HepG2 (cell line): ENCODE data around the gene CDH1. TPM values are rescaled to one million over a fixed set of nuclear protein-coding genes. Genes with fewer than 3 reads are reported as not detected.

ENCODE experiments used
- JUN ChIP-seq: sonication (generic); formaldehyde crosslinking; IDR thresholded peaks from 2 replicates; pipeline ENCODE4 v1.4.0; 2020; ENCODE audit warnings: mild to moderate bottlenecking, missing genetic modification reagents
- JUND ChIP-seq: sonication (generic); formaldehyde crosslinking; IDR thresholded peaks from 2 replicates; pipeline ENCODE4 v1.8.0; 2022; ENCODE audit warnings: mild to moderate bottlenecking, missing genetic modification reagents
- KMT2A ChIP-seq: sonication (generic); formaldehyde crosslinking; IDR thresholded peaks from 2 replicates; pipeline ENCODE4 v1.4.0; 2020; ENCODE audit warnings: missing genetic modification reagents
- MIXL1 ChIP-seq: IDR thresholded peaks from 2 replicates; pipeline ENCODE4 v1.6.1; 2016
- MTA1 ChIP-seq: sonication (generic); formaldehyde crosslinking; IDR thresholded peaks from 2 replicates; pipeline ENCODE4 v1.4.0; 2020; ENCODE audit warnings: missing genetic modification reagents, mild to moderate bottlenecking, borderline replicate concordance
- NFAT5 ChIP-seq: sonication (generic); formaldehyde crosslinking; IDR thresholded peaks from 2 replicates; pipeline ENCODE4 v1.4.0; 2020; ENCODE audit warnings: missing genetic modification reagents
- SIX1 ChIP-seq: sonication (generic); formaldehyde crosslinking; IDR thresholded peaks from 2 replicates; pipeline ENCODE4 v1.4.0; 2020; ENCODE audit warnings: missing genetic modification reagents, borderline replicate concordance
- SMAD1 ChIP-seq: sonication (generic); formaldehyde crosslinking; IDR thresholded peaks from 2 replicates; pipeline ENCODE4 v1.4.0; 2020; ENCODE audit warnings: missing genetic modification reagents, low read depth, mild to moderate bottlenecking, borderline replicate concordance
- SMARCE1 ChIP-seq: fragments of 450-650 bp; IDR thresholded peaks from 2 replicates; pipeline ENCODE4 v1.6.1; 2017; ENCODE audit warnings: borderline replicate concordance
- SNAPC5 ChIP-seq: sonication (generic); formaldehyde crosslinking; IDR thresholded peaks from 2 replicates; pipeline ENCODE4 v1.8.1; 2023; ENCODE audit warnings: mild to moderate bottlenecking, missing genetic modification reagents, borderline replicate concordance
- STAT5B ChIP-seq: sonication (generic); formaldehyde crosslinking; IDR thresholded peaks from 2 replicates; pipeline ENCODE4 v1.4.0; 2020; ENCODE audit warnings: missing genetic modification reagents
- XBP1 ChIP-seq: sonication (generic); formaldehyde crosslinking; IDR thresholded peaks from 2 replicates; pipeline ENCODE4 v1.5.0; 2020; ENCODE audit warnings: missing genetic modification reagents
- ZBTB21 ChIP-seq: sonication (generic); formaldehyde crosslinking; IDR thresholded peaks from 2 replicates; pipeline ENCODE4 v1.4.0; 2020; ENCODE audit warnings: missing genetic modification reagents
- ZBTB25 ChIP-seq: IDR thresholded peaks from 2 replicates; pipeline ENCODE4 v1.6.1; 2018; ENCODE audit warnings: missing genetic modification reagents
- ZC3H13 ChIP-seq: sonication (generic); formaldehyde crosslinking; IDR thresholded peaks from 2 replicates; pipeline ENCODE4 v1.8.1; 2023; ENCODE audit warnings: mild to moderate bottlenecking, missing genetic modification reagents, moderate library complexity
- ZFX ChIP-seq: sonication (generic); formaldehyde crosslinking; IDR thresholded peaks from 2 replicates; pipeline ENCODE4 v1.4.0; 2020; ENCODE audit warnings: mild to moderate bottlenecking, low read depth, missing genetic modification reagents, moderate library complexity
- ZFYVE20 ChIP-seq: sonication (generic); formaldehyde crosslinking; IDR thresholded peaks from 2 replicates; pipeline ENCODE4 v1.8.0; 2023; ENCODE audit warnings: low read depth, mild to moderate bottlenecking, moderate library complexity, missing genetic modification reagents, borderline replicate concordance
- ZKSCAN8 ChIP-seq: IDR thresholded peaks from 2 replicates; pipeline ENCODE4 v1.6.1; 2016; ENCODE audit warnings: borderline replicate concordance, missing genetic modification reagents, missing compliant biosample characterization
- ZNF234 ChIP-seq: sonication (generic); formaldehyde crosslinking; conservative IDR thresholded peaks from 2 replicates; pipeline ENCODE4 v1.5.1; 2020; ENCODE audit warnings: mild to moderate bottlenecking, missing genetic modification reagents
- ZNF468 ChIP-seq: sonication (generic); formaldehyde crosslinking; IDR thresholded peaks from 2 replicates; pipeline ENCODE4 v1.8.0; 2022; ENCODE audit warnings: mild to moderate bottlenecking, moderate library complexity, missing genetic modification reagents
- ZNF691 ChIP-seq: sonication (generic); formaldehyde crosslinking; IDR thresholded peaks from 2 replicates; pipeline ENCODE4 v1.4.0; 2020; ENCODE audit warnings: missing genetic modification reagents, low read depth, mild to moderate bottlenecking, borderline replicate concordance
- ZSCAN22 ChIP-seq: sonication (generic); formaldehyde crosslinking; IDR thresholded peaks from 2 replicates; pipeline ENCODE4 v1.4.0; 2020; ENCODE audit warnings: mild to moderate bottlenecking, missing genetic modification reagents
- polyA plus RNA-seq, 8 experiments: library from polyadenylated mRNA; depleted of rRNA in 3 of 8; stranded (reverse) in 7 of 8; unstranded in 1 of 8; fragments of >200 nt; fragmentation: Illumina TruSeq in 4 of 8; extraction: Trizol in 4 of 8; gene quantifications; 2 replicates each; pipeline versions ENCODE4 v1.2.1 to v1.2.3, GENCODE V29; 2011 to 2016; ENCODE audit warnings: low read depth in 4 of 8, missing spikeins in 1 of 8, mixed read lengths in 1 of 8; ENCODE audit not compliant: insufficient read depth in 1 of 8
- total RNA-seq, 5 experiments: library from RNA; depleted of rRNA; stranded (reverse); fragments of >200 nt; fragmentation: Illumina TruSeq; extraction: Trizol; gene quantifications; 2 replicates each; pipeline ENCODE4 v1.2.3, GENCODE V29; 2016; ENCODE audit warnings: low read depth in 1 of 5

The CDH1 gene
- total and polyA plus RNA-seq, 2 of the 13 experiments (the other 11 are each of a cell fraction or from before 2014, with no cell fraction given), result 0.95 to 9.8 TPM

GRCh38 chr16:68873635-68874471 is 136.8 kb downstream of the CDH1 start (continued):
- TF ChIP-seq ZFYVE20 (CRISPR knock-in tag), result no peak
- no peak for TF ChIP-seq STAT5B
- no peak for TF ChIP-seq JUND
- no peak for TF ChIP-seq ZNF468
- TF ChIP-seq MIXL1, result peak; percentile 56; the same call in 1 of the 2 replicates
- no peak for TF ChIP-seq SMARCE1
- TF ChIP-seq ZBTB21 (CRISPR knock-in tag), result no peak
- peak; percentile 30; the same call in 1 of the 2 replicates for TF ChIP-seq ZKSCAN8 (CRISPR knock-in tag)
- TF ChIP-seq SNAPC5 (CRISPR knock-in tag), result peak; percentile 58; the same call in 1 of the 2 replicates
- no peak for TF ChIP-seq ZC3H13 (CRISPR knock-in tag)
- no peak for TF ChIP-seq ZNF234
- TF ChIP-seq XBP1, result no peak
- no peak for TF ChIP-seq SMAD1 (CRISPR knock-in tag)
- TF ChIP-seq JUN (CRISPR knock-in tag), result no peak
- TF ChIP-seq KMT2A, result no peak
- 0 out of 2 replicates have a peak, but pooled peaks have one; percentile 19 for TF ChIP-seq SIX1 (CRISPR knock-in tag)
- no peak for TF ChIP-seq ZNF691 (CRISPR knock-in tag)
- no peak for TF ChIP-seq MTA1 (CRISPR knock-in tag)
- no peak for TF ChIP-seq ZBTB25 (CRISPR knock-in tag)
- TF ChIP-seq NFAT5 (CRISPR knock-in tag), result no peak
- TF ChIP-seq ZFX (CRISPR knock-in tag), result peak; percentile 21; the same call in 1 of the 2 replicates
- TF ChIP-seq ZSCAN22 (CRISPR knock-in tag), result no peak
